Limb (tissue), 2 donors: Measurements from ENCODE around the gene ZBTB24.
"Not testable (repeated sequence)": the region's sequence is repeated elsewhere in the genome, so short reads cannot be mapped to it uniquely, and the experiment has no call there.

Experiments
- DNase-seq, 2 donors: peaks; one replicate each; pipeline ENCODE4 v3.0.0-alpha.2; 2016; ENCODE audit errors: extremely low spot score in 2 of 2

The ZBTB24 gene

GRCh38 chr6:109471105-109471810, 11.8 kb downstream of the ZBTB24 start:
- no peak for DNase-seq

- no peak for DNase-seq
These were observed 13.3 kb downstream of the ZBTB24 start for GRCh38 chr6:109469591-109470189.

GRCh38 chr6:109467696-109468095, 15.3 kb downstream of the ZBTB24 start:
- no peak for DNase-seq

- DNase-seq, result no peak
These were observed 16.7 kb downstream of the ZBTB24 start for GRCh38 chr6:109466212-109466923.

DNA sequence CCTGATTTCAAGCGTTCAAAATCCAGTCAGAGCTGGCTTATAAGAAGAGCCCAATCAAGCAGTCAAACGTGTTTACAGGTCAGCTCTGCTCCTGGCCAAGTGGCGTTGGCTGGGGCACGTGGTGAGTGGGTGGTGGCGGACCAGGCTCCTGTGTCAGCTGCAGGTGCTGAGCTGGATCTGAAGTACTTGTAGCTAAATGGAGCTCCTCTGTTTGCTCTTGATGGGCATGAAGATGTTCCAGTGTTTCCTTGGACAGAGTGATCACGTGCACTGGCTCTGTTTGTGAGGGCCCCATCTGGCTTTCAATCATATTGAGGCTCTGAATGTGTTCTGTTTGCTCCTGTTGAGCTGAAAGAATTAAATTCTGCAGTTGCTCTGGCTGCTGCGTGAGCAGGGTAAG, 17.2 kb downstream of the ZBTB24 start:
- DNase-seq, result no peak

GRCh38 chr6:109461733-109462526, 21.1 kb downstream of the ZBTB24 start:
- no peak for DNase-seq

DNA sequence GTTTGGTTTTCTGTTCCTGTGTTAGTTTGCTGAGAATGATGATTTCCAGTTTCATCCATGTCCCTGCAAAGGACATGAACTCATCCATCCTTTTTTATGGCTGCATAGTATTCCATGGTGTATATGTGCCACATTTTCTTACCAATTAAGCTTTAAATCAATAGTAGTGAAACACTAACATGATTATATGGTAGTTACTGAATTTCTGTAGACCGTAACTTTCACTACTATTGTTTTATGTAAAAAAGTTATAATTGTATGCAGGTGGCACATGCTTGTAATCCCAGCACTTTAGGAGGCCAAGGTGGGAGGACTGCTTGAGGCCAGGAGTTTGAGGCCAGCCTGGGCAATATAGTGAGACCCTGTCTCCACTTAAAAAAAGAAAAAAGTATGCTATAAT, 21.8 kb downstream of the ZBTB24 start:
- DNase-seq, result not testable (repeated sequence)

- no peak for DNase-seq
These were observed 22.7 kb downstream of the ZBTB24 start for GRCh38 chr6:109460161-109460829.

GRCh38 chr6:109458774-109459531, 24.1 kb downstream of the ZBTB24 start:
- no peak for DNase-seq

GRCh38 chr6:109457562-109457996, 25.4 kb downstream of the ZBTB24 start:
- DNase-seq, result no peak

DNA sequence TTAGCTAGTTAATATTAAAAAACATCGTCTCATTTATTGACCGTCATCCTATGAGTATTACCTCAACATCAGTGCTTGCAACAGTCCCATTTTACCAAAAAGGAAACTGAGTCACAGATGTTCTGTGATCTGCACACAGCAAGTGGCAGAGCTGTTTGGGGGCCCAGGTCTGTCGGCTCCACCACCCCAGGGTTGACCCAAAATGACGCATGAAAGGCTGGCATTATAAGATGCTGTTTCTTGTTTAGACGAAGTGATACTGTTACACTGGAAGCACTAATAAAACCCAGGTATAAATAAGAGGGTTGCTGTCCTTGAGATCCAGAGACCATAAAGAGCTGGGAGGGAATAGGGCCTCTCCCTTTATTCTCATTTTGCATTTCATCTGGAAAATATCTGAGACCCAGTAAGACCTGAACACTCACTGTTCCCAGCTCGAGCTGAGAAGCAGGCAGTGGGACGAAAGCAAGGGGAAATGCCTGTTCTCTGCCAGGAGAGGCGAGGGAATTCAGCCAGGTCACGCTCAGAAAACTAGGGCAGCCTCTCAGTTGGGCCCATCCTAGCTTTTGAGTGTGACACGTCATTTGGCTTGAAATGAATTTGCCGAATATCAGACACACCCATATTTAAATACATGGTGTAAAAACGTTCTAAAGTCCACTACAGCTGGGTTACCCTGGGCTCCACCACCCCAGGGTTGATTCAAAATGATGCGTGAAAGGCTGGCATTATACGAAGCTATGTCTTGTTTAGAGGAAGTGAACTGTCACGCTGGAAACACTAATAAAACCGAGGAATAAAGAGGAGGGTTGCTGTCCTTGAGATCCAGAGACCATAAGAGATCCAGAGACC, 26.1 kb downstream of the ZBTB24 start:
- DNase-seq, result peak in 1 of 2 donors; percentile 29

- DNase-seq, result no peak
These were observed 26.9 kb downstream of the ZBTB24 start for GRCh38 chr6:109456111-109456583.

GRCh38 chr6:109455437-109456110, 27.4 kb downstream of the ZBTB24 start, which contains the start of gene MICAL1:
MICAL1 (minus strand) TSS chr6:109455772; CDS start chr6:109454196, 1,576 bp downstream.
- peak; percentile 14 to 83 for DNase-seq

DNA sequence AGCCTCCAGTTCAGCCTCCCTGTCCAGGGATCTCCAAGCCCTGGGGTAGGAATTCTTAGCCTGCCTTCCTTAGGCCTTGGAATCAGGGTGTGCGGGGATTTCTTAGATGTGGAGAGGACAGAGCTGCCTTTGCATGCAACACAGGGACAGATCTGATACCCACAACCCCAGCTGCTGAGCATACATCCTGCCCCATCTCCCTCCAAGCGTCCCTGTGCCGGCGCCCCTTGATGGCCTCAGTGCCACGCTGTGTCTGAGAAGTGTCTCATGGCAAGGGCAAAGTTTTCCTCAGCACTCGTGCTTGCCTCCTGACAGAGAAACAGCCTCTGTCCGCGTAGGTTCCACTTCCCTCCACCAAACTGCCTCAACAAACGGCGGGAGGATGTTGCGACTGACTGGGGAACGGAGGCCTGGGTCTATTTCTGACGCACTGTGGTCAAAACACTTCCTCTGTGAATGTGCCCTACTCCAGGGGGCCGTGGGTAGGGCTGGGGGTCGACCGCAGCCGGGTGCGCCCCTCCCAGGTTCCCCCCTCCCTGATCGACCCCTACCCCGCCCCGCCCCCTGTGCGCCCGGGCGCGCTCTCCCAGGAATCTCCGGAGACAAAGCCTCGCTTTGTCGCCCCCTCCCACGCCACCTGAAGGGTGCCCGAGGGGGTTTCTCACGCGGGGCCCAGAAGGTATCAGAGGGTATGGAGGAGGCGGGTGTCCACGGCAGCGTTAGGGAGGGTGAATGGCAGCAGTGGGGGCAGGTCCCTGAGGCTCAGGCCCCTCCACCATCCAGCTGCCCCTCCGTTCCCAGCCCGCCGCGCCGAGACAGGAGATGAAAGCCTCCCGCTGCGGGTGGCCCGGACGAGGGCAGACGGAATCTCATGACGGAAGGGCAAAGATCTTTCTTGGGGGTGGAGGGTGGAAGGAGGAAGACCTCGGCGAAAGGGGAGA, 28.3 kb downstream of the ZBTB24 start:
- peak; percentile 21 to 63 for DNase-seq

DNA sequence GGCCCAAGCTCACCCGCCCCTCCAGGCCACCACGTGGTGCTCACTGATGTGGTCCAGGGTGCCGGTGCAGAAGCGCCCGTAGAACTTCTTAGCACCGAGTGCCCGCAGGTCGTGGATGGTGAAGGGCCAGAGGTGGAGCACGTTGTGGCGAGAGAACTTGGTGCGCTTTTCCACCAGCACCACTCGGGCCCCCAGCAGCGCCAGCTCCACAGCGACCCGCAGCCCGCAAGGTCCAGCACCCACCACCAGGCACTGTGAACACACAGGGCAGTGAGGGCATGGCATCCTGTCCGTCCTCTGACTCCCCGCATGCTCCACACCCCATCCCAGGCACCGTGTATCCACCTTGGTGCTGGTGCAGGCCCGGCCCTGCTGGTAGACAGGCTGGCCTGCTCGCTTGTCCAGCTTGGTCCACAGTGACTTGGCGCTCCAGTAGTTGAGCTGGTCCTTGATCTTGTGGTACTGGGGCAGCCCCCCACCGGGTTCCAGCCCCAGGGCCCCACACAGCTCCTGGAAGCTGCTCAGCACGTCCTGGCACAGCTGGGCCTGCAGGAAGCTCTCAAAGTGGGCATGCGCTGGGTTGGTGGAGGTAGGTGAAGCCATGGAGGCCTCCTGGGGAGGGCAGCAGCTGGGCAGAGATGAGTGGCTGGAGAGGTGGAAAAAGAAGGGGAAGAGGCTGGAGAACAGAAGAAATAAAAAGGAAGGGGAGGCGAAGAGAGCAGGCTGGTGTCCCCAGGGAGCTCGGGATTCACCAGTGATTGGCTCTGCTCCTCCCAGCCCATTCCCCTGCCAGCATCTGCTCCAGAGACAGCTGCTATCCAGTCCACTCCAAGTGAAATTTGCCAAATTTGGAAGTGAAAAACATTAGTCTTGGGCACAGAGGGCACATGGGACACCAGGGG, 29.2 kb downstream of the ZBTB24 start:
- DNase-seq, result peak in 1 of 2 donors; percentile 65

DNA sequence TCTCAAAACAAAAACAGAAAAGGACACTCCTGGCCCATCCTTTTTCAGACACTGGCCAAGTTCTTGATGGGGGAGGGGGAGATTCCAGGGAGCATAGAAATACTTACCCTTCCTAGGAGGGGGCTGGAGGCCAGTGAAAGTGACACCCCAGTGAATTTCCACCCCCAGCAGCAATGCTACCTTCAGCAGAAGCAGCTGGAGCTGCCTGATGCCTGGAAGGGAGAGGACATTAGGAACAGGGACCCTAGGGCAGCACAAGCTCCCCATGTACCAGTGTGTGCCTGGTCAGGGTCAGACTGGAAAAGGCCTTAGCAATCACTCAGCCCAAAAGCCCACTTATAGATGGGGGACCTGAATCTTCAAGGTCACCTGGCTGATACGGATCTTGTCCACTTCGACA, 29.9 kb downstream of the ZBTB24 start:
- no peak for DNase-seq
